ENCODE measurements around the gene ACTR8.

DNA sequence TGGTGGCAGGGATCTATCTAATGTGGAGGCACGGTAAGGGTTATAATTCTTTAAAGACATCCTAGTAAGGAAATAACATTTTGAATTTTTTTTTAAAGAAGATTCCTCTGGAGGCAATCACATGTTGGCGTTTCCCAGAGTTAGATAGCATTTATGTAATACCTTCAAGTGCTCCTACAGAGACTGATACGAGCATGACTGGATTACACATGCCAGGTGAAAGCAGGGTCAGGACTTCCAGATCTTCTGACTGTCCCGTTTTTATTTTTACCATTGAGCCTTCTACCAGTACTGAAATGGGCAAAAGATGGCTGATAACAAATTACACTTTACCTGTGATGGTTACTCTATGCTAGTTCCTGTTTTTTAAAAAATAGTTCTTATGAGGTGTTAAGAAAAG is 21.8 kb downstream of the ACTR8 start:
- TF ChIP-seq POLR2A (IDR thresholded peaks at IDR 0.05; ENCODE audit: low read depth, low read length) (no peak), TAF1 (IDR thresholded peaks at IDR 0.05; ENCODE audit: low read depth, low read length) (no peak), POLR2AphosphoS5 (IDR thresholded peaks at IDR 0.05; ENCODE audit: low read depth, low read length) (no peak), POU2F2 (IDR thresholded peaks at IDR 0.05; ENCODE audit: low read depth, low read length) (no peak)
